GM12878 (cell line): ENCODE measurements around the gene RPL19. TPM values are rescaled to one million over a fixed set of nuclear protein-coding genes. Genes with fewer than 3 reads are reported as not detected.

ENCODE experiments used
- BACH1 ChIP-seq: fragments of 450-650 bp; IDR thresholded peaks from 2 replicates; pipeline ENCODE4 v1.6.1; 2017; ENCODE audit warnings: mild to moderate bottlenecking, borderline replicate concordance
- CEBPB ChIP-seq, 2 experiments: fragments of 150-350 bp in 1 of 2; IDR thresholded peaks; 2 replicates each; pipeline ENCODE4 v1.6.1; 2012 to 2014; ENCODE audit warnings: low read depth in 2 of 2, low read length in 2 of 2, borderline replicate concordance in 1 of 2, inconsistent platforms in 1 of 2
- CEBPZ ChIP-seq: fragments of 150-350 bp; IDR thresholded peaks from 2 replicates; pipeline ENCODE4 v1.6.1; 2016; ENCODE audit warnings: low read depth, low read length
- EP300 ChIP-seq, 2 experiments: fragments of 150-350 bp in 1 of 2; IDR thresholded peaks; 2 replicates each; pipeline ENCODE4 v1.6.1; 2011 to 2012; ENCODE audit warnings: low read depth in 2 of 2, low read length in 2 of 2, borderline replicate concordance in 1 of 2, improper control_type of control experiment in 1 of 2, inconsistent platforms in 1 of 2; ENCODE audit not compliant: control insufficient read depth in 1 of 2
- GABPA ChIP-seq: IDR thresholded peaks from 2 replicates; pipeline ENCODE4 v1.6.1; 2014; ENCODE audit warnings: antibody characterized with exemption, low read depth, mild to moderate bottlenecking, inconsistent platforms
- GATAD2B ChIP-seq: fragments of 450-650 bp; conservative IDR thresholded peaks from 2 replicates; pipeline ENCODE4 v1.6.1; 2017; ENCODE audit warnings: low read depth, mild to moderate bottlenecking, moderate library complexity
- HDGF ChIP-seq: fragments of 450-650 bp; IDR thresholded peaks from 2 replicates; pipeline ENCODE4 v1.6.1; 2016; ENCODE audit warnings: antibody characterized with exemption
- IRF5 ChIP-seq: fragments of 450-650 bp; IDR thresholded peaks from 2 replicates; pipeline ENCODE4 v1.6.1; 2017; ENCODE audit warnings: borderline replicate concordance
- PAX5 ChIP-seq: IDR thresholded peaks from 2 replicates; pipeline ENCODE4 v1.6.1; 2011; ENCODE audit warnings: low read depth, low read length, borderline replicate concordance
- RAD21 ChIP-seq: IDR thresholded peaks from 2 replicates; pipeline ENCODE4 v1.6.1; 2011; ENCODE audit warnings: mild to moderate bottlenecking, low read depth, low read length, moderate library complexity; ENCODE audit not compliant: insufficient read depth
- RUNX3 ChIP-seq: IDR thresholded peaks from 2 replicates; pipeline ENCODE4 v1.6.1; 2012; ENCODE audit warnings: low read length, inconsistent platforms
- SMC3 ChIP-seq: IDR thresholded peaks from 2 replicates; pipeline ENCODE4 v1.6.1; 2011; ENCODE audit warnings: low read length, improper control_type of control experiment, borderline replicate concordance
- SREBF1 ChIP-seq: IDR thresholded peaks from 2 replicates; pipeline ENCODE4 v1.6.1; 2012; ENCODE audit warnings: mild to moderate bottlenecking, low read length
- STAT1 ChIP-seq: fragments of 450-650 bp; conservative IDR thresholded peaks from 2 replicates; pipeline ENCODE4 v1.6.1; 2014; ENCODE audit warnings: antibody characterized with exemption, mild to moderate bottlenecking
- polyA plus RNA-seq, 11 experiments: library from polyadenylated mRNA; depleted of rRNA in 4 of 11; unstranded in 6 of 11; stranded (reverse) in 5 of 11; fragments of >200 nt; fragmentation: Nextera tagmentation in 4 of 11; fragmentation: Illumina TruSeq in 1 of 11; extraction: Ambion mirVana in 4 of 11; extraction: Trizol in 1 of 11; gene quantifications; 1 replicate in 1 of 11; 2 replicates in 10 of 11; pipeline versions ENCODE4 v1.2.1 to v1.2.3, GENCODE V29; 2011 to 2016; ENCODE audit warnings: inconsistent platforms in 2 of 11, missing spikeins in 2 of 11, low read depth in 1 of 11
- total RNA-seq, 4 experiments: library from RNA; depleted of rRNA in 3 of 4; stranded (reverse); fragments of >200 nt in 3 of 4; fragmentation: Illumina TruSeq in 1 of 4; extraction: Trizol in 1 of 4; gene quantifications; 2 replicates each; pipeline versions ENCODE4 v1.2.1 to v1.2.3, GENCODE V29; 2013 to 2021

RPL19 gene
- total and polyA plus RNA-seq, 10 of the 15 experiments (the other 5 are each of a cell fraction or from before 2014, with no cell fraction given), result 1,862 to 5,536 (median 3,836) TPM

GRCh38 chr17:39244600-39245570 is 44.8 kb downstream of the RPL19 start (continued):
- TF ChIP-seq CEBPZ (no peak), IRF5 (no peak), PAX5 (no peak), RAD21 (peak; percentile 90), GABPA (no peak), RUNX3 (no peak), HDGF (peak; percentile 82; the same call in 1 of the 2 replicates), GATAD2B (no peak), SREBF1 (no peak), SMC3 (peak; percentile 88), STAT1 (no peak), EP300 (IDR thresholded peaks at IDR 0.05; ENCODE audit: borderline replicate concordance in 1 of 2, control insufficient read depth in 1 of 2, low read depth in 2 of 2, low read length in 2 of 2) (no peak), CEBPB (IDR thresholded peaks at IDR 0.05; ENCODE audit: borderline replicate concordance in 1 of 2, low read depth in 2 of 2, low read length in 2 of 2) (no peak), BACH1 (no peak)
